ENCODE results near the gene ZFAND3.

DNA sequence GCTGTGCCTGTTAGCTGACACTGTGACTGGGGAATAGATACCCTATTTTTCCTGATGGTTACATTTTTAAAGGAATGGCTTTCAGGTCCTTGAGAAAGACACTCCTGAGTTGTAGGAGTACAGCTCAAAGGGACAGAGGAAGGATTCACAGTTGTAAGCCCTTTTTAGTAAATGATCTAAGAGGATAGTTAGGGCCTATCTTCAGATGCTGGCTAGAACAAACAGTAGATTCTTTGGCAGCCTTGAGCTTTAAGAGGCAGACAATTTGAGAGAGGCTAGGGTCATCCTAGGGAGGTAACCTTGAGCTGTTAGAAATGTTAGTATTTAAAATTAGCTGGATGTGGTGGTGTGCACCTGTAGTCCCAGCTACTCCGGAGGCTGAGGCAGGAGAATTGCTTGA is 111.5 kb downstream of the ZFAND3 start:
- TF ChIP-seq CTCF (IDR thresholded peaks at IDR 0.05): no peak
- TF ChIP-seq POLR2A (IDR thresholded peaks at IDR 0.05; ENCODE audit: low read depth): no peak
- no peak for TF ChIP-seq EP300 (IDR thresholded peaks at IDR 0.05)
- no peak for TF ChIP-seq POLR2AphosphoS5 (IDR thresholded peaks at IDR 0.05)
